ENCODE measurements around the gene ADPRM.
A peak's percentile ranks its signal among the peaks of the same experiment; 100 is the strongest.
"Not testable (repeated sequence)": the region's sequence is repeated elsewhere in the genome, so short reads cannot be mapped to it uniquely, and the experiment has no call there.

ADPRM gene, protein sequence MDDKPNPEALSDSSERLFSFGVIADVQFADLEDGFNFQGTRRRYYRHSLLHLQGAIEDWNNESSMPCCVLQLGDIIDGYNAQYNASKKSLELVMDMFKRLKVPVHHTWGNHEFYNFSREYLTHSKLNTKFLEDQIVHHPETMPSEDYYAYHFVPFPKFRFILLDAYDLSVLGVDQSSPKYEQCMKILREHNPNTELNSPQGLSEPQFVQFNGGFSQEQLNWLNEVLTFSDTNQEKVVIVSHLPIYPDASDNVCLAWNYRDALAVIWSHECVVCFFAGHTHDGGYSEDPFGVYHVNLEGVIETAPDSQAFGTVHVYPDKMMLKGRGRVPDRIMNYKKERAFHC

DNA sequence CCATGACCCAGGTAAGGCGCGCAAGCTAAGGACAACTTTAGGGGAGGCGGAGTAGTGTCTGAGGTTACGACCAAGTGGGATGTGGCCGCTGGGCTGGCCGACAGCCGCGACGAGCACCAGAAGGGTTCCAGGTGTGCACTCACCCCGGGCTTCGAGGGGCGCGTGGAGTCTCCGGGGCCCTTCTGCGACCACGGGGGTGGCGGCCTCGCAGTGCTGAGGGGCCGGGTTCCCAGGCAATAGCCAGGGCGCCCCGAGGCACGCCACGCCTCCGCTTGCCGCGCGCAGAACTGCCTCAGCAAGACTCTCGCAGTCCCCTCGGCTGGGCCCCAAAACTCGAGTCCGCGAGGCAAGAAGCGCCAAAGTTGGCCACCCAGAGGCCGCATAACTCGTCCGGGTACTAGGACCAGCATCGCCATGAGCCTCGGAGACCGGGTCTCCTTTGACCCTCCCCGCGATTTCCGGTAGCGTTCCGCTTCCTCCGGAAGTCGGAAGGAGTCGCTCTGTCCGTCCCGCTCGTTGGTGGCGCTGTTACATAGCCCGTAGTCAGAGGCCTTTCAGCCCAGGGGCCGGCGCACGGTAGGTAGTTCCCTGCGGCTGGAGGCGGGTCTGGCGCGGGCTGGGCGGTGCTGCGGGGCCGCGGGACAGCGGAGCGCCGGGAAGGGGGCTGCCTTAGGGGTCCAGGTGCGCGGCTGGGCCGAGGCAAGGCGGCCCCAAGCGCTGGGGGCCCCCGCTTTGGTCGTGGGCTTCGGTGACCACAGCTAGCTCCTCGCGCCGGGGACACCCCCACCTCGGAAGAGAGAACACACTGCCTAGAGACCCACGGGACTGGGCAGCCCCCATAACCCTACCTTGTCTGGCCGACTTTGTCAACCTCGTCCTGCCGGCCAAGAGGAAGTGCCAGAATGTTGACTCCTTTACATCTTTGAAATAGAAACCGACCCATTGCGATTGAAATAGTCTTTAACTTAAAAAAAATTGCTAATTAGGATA, at the start of gene ADPRM, which contains the start of gene SCO1:
Gene ADPRM, plus strand, starts transcription at position 503 of the 990 bp plus-strand sequence. CDS start 7,333 bp downstream, outside the sequence.
Gene SCO1, minus strand, starts transcription at position 442 of the 990 bp plus-strand sequence. Its CDS starts 26 bp downstream, at position 416.
- DNase-seq, result peak; percentile 62

DNA sequence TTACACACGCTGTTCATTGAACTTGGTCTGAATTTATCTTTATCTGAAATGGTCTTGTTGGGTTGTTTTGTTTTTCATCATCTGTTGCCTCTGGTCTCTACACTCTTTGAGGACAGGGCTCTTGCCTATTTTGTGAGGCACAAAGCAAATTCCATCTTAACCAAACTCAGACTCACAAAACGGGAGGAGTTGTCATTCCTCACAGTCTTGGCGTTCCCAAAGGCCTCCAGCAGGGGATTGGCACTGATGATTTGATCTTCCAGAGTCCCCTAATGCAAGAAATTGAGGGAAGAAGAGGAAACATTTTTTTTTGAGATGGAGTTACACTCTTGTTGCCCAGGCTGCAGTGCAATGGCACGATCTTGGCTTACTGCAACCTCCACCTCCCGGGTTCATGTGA, 49.0 kb upstream of the ADPRM start:
- no peak for DNase-seq

DNA sequence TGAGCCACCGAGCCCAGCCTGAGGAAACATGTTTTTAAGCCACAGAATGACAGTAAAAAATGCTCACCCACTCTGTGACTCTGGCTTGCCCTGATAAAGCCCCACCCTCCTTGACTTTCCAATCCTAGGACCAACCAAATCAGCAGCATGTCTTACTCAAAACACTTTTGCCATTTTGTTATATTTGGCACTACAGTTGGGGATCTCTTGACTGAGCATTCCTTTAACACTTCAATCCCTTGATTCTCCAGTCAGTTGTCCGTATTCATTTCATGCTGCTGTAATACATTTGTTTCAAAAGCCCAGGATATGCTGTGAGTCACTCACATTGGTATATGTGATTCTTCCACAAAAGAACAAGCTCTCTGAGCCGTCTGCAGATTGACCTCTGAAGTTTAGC, 48.4 kb upstream of the ADPRM start:
- DNase-seq, result no peak

DNA sequence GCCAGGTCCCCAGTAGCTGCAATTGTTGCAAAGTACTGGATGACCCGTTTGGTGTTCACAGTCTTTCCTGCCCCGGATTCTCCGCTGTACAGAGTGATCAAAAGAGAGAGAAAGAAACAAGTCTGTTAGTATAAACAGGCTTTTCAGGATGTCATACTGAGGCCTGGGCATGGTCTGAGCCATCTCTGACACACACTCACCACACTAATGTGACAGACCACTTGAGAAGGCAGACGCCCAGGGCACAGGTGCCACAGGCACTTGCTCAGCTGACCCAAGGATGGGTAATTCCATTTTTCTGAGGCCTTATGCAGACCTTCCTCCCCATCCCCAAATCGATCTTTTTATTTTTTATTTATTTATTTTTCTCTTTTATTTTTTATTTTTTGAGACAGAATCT, 47.8 kb upstream of the ADPRM start:
- no peak for DNase-seq

DNA sequence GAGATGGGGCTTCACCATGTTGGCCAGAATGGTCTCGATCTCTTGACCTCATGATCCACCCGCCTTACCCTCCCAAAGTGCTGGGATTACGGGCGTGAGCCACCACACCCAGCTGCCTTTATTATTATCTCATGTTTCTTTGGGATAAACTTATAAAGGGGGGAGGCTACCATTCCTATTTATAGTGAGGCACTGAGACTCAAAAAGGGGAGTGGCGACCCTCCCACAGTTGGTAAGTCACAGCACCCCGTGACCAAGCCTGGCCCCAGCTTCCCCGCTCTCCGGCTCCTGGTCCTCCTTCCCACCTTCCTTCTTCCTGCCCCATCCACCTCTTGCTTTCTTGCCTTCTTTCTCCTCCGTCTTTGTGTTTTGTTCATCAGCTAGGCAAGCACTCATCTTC, 45.5 kb upstream of the ADPRM start:
- DNase-seq, result no peak

DNA sequence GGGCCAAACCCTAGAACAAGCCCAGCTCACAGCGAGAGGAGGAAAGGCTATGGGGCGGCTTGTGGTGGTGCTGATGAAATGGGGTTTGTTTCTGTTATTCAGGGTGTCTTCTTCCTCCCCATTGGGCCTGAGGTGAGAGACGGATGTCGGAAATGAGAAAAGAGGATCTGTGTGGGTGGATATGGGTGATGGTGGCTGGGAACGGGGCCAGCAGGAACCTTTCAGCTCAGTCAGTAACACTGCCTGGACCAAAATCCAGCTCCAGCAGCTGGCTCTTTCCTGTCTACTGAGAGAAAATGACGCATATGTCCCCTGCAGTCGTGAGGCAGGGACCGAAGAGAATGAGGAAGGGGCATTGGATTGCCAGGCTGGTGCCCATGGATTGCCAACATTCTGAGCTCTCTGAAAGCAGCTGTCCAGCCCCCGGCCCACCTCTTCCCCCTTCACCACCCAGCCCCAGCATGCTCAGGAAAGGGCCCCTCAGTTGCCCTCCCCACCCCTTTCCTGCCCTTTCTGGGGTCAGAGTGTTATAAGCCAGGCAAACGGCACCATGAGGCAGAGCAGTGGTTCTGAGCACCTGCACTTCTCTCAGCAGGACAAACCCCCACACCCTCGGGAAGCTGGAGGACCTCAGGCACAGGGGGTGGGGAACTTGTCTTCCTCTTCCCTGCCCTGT, 44.3 kb upstream of the ADPRM start:
- DNase-seq, result no peak

DNA sequence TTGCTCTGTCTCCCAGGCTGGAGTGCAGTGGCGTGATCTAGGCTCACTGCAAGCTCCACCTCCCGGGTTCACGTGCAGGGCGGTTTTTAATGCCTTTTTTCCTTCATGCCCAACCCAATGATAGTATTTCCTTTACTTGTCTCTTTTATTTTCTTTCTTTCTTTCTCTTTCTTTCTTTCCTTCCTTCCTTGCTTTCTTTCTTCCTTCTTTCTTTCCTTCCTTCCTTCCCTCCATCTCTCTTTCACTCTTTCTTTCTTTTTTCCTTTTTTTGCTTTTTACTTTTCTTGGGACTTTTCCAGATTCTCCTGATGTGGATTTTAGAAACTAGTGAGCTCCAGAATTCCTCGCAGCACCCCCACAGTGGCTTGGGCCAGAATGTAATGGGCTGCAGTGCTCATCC, 43.4 kb upstream of the ADPRM start:
- no peak for DNase-seq

DNA sequence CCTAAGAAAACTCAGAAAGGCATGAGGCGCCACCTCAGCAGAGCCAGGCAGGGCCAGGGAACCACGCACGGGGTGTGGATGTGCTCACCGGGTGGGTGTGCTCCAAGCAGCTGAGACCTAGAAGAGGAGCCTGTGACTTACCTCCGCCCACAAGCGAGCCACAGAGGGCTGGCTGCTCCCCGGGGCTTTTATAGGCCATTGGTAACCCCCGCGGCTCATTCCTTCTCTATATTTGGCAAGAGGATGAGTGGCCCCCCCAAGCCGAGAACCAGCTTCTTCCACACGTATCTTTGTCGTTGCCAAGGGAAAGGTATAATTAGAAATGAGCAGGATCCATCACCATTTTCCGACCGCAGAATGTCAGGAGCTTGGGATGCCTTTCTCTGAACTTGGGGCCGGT, 40.2 kb upstream of the ADPRM start, which contains the start of gene MYH3:
Gene MYH3, minus strand, starts transcription at position 162 of the 400 bp plus-strand sequence. CDS start 2,245 bp downstream, outside the sequence.
- no peak for DNase-seq

DNA sequence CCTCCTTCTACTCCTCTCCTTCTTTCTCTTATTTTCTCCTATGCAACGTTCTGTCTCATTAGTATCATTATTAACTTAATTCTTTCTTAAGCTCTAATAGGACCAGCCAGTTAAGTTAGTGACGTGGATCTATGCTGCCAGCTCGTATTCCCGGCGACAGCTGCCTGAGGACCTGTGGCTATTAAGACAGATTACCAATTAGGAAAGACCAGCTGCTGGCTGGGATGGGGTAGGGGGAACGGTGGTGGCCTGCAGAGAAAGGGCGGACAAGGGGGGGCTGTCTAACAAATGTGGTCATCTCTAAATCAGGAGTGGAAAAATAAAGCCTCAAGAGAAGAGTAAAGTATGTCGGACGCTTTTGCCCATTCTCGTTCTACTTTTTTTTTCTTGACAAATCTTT, 39.5 kb upstream of the ADPRM start:
- DNase-seq, result no peak

DNA sequence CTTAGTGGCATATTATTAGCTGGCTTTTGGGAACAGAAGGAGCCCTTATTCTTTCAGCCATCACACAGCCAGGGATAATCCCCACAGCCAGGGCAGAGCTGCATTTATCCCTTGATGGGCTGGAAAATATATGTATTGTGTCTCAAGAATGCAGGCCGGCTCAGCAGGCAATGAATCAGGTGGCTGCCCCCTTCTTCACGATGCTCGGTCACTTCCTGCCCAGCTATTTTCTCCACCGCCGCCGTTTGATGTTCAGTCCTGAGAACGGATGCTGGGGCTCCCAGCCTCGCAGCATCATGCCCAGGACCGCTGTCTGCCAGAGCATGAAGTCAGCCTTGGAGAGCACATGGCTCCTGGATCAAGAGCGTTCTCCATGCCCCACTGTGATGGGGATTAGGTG, 36.0 kb upstream of the ADPRM start:
- no peak for DNase-seq

DNA sequence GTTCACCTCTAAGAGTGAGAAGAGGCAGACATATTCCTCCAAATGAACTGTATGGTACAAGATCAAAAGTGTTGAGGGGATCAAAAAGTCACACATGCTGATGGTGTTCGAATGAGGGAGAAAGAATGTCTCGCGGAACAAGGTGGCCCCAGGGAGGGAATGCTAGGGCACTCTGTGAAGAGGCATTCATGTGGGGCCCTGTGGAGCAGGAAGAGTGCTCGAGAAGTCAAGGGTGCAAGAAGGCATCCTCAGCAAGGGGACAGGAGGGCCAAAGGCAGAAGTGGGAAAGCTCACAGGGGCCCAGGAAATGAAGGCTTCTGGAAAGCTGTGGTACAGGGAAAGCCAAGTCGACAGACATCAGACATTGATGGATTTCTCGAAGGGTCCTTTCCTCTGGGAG, 34.2 kb upstream of the ADPRM start:
- no peak for DNase-seq

DNA sequence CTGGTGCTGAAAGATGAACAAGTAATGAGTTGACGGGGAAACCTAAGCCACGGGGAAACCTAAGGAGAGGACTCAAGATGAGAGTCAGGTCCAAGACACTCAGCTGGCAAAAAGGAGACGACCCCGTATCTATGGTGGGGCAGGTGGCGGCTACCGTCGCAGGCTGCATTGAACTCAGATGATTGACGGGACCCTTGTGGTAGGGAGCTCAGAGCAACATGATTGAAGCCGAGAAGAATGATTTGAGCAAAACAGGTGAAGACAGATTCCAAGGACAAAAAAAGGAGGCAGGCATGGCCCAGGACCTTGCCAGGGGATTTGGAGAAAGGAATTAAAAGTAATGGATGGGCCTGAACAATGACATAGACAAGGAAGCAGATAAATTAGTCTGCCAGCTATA, 32.8 kb upstream of the ADPRM start:
- DNase-seq, result no peak

DNA sequence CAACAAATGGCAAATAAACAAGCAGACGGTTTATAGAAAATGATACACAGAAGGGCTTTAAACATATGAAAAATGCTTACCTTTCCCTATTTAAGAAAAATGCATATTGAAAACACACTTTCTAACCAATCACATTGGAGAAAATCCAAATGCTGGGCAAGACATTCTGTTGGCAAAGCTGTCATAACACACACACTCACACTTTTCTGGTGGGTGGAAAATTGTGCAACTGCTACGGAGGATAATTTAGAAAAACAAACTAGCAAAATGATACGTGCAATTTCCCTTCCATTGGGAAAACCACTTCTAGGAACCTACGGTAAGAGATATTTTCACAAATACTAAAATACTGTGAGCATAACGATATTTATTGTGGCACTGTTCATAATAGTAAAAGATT, 30.5 kb upstream of the ADPRM start:
- no peak for DNase-seq

DNA sequence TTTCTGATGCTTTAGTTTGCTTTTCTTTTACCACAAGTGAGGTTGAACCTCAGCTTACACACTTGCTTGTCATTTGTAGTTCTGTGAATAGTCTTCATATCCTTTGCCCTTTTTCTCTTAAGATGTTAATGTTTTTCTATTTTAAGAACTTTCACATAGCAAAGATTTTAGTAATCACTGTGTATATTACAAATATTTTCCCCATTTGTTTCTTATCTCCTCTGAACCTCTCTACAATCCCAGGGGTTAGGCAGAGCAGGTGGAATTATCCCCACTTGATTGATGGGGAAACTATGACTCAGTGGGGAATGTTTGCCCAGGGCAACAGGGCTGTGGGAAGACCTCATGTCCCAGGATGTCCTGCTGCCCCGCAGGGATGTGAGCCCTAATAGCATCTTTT, 28.6 kb upstream of the ADPRM start:
- DNase-seq, result no peak

DNA sequence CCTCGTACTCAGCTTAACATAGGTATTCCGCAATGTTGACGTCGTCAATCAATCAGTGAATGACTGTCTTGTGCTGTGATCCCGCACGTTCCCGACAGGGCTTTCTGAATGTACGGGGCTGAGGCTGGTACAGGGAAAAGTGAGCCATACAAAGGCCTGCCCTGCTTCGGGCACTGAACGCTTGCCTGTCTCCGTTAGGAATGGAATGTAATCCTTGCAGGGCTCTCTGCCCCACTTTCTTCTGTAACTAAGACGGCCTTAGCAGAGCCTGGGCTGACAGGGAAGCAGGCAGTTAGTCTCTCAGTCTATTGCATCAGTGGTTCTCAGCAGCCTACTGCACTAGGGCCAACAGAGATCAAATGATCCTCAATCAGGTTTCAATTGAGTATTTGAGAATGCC, 24.1 kb upstream of the ADPRM start:
- no peak for DNase-seq

DNA sequence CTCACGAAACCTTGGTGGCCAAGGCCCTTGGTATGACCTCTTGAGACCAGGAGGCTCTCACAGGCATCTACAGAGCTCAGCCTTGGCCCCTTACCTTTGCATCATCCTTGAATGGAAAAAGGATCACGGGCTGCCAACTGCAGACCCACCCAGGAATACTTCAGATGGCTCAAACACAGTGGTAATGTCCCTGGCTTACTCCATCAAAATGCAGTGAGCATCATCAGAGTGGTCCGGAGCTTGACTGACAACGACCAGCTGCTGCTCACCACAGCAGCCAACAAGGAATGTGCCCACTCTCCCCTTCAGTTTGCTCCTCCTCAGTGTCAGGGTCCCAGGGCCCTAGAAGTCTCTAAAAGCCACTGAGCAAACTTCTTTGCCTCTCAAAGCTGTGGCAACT, 22.7 kb upstream of the ADPRM start:
- no peak for DNase-seq

DNA sequence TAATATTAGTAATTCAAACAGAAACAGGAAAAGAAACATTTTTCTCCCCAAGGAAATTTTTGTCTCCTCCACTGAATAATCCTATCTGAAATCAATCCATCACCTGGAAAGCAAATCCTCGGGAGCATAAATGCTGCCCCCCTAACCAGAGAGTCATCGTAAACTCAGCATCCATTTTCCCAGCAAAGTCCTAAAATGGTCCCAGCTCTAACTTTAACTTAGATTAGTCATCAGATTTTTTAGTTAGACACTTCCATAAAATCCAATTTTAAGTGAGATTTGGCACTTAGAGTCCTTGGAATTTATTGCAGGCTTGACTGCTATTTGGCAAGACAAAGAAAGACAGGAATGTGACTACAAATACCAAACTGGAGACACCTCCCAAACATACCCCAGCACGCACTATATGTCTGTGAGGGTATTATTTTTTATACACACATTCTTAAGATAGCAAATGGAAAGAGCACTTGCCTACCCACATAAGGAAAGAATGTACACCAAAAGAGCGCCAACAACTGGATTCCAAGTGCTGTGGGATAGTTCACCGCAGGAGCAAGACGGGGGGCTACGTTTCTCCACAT, 15.4 kb upstream of the ADPRM start:
- no peak for DNase-seq

DNA sequence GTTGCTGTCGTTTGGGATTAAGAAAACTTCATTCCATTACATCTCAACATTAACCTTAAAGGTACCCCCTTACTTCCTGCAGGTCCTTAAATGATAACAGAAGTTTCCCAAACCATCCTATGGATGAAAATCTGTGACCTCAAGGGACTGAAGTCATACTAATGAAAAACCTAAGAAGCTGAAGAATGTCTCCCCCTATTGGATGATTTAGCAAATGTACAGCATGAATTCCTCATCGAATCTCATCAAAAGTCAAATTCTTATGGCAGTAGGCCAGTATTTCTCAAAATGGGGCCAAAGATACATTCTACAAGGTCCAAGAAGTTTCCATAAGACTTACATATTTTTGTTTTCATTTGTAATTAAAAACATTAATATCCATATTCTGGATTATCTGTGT, 13.5 kb upstream of the ADPRM start:
- peak; percentile 1 for DNase-seq

DNA sequence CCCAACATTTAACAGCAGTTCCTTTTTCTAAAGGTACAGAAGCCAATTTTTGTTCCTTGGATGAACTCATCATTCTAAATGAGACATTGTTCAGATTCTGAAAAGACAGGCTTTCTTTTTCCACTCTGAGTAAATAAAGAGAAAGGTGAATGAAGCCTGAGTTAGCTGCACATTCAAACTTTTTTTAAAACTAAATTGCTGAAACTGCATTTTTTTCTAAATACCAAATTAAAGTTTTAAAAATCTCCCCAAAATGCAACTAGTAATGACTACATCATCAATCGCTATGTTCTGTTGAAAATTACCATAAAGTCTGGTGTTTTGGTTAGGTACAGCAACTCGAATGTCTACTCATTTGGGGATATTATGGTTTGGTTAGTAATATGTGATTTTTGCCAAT, 9.9 kb upstream of the ADPRM start:
- no peak for DNase-seq

DNA sequence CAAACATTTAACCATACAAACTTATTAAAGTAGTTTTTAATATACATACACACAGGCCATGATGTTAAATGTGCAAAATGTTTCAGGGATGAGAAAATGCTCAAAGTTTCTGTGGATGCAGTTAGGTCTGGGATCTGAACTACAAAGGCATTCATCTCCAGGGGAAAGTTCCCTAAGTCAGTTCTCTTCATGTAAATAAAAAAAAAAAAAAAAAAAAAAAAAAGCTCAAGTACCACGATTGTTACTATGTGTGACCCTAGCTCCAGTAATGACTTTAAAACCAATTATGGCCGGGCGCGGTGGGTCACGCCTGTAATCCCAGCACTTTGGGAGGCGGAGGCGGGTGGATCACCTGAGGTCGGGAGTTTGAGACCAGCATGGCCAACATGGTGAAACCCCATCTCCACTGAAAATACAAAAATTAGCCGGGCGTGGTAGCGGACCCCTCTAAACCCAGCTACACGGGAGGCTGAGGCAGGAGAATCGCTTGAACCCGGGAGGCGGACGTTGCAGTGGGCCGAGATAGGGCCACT, 1.5 kb upstream of the ADPRM start:
- not testable (repeated sequence) for DNase-seq

DNA sequence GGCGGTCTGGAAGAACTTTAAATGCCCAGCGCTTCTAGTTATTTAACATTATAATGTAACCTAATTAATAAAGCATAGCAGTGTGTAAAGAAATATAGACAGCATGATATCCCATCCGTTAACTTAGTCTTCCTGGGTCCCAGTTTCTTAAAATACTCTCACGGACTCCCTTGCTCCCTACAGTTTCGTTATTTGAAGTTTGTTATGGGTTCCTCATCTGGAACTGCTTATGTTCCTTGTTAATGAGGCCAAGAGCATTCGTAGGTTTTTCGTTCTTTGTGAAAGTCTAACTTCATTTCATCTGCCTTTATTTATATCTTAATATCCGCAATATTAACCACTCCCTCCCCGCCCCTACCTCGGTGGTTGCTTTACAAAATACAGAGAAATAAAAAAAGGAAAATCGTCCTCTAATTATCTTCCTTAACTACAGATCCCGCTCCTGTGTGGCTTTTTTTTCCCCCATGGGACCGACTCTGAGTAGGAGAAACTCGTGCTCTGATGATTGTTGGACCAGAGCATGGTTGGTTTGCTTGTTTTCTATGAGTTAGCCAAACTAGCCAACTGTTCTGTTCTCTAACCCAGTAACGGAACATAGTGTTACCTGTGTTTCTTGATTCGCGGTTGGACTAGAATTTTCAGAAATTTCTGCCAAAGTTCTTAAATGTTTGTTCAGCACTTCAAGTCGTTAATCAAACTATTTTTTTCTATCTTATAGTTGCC, 863 bp downstream of the ADPRM start:
- no peak for DNase-seq

DNA sequence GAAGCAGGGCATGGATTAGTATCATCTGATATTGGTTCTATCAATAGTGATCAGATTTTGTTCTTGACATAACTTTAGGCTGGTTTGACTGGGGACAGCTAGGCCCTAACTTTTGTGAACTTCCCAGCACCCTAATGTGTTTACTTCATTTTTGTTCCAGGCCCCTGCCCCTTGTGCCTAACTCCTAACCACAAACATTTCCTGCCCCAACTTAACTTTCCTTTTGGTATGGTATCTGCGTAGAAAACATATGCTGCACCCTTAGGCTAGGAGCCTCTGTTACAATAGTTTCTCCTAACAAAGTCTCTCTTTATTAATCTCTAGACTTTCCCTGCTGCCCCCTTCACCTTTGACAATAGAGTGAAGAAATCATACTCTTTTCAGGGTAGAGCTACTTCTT, 2.5 kb downstream of the ADPRM start:
- no peak for DNase-seq
